Measurements from ENCODE around the gene KIF14. TPM values are rescaled to one million over a fixed set of nuclear protein-coding genes. Genes with fewer than 3 reads are reported as not detected.
"Not testable (repeated sequence)": the region's sequence is repeated elsewhere in the genome, so short reads cannot be mapped to it uniquely, and the experiment has no call there.

KIF14 gene
- total RNA-seq, 4 donors from 2014 or later, result 0.16 to 1.1 (median 0.23) TPM

GRCh38 chr1:200631375-200631774 is 10.8 kb upstream of the KIF14 start:
- no peak for DNase-seq (ENCODE audit: low spot score)
- TF ChIP-seq CTCF (IDR thresholded peaks at IDR 0.05), result no peak
- no peak for ATAC-seq (ENCODE audit: low FRiP score)

- not testable (repeated sequence) for DNase-seq (ENCODE audit: low spot score); ATAC-seq (ENCODE audit: low FRiP score)
These were observed 10.0 kb upstream of the KIF14 start for GRCh38 chr1:200630515-200630899.

- TF ChIP-seq CTCF (IDR thresholded peaks at IDR 0.05), result no peak
- no peak for DNase-seq (ENCODE audit: low spot score)
- ATAC-seq (ENCODE audit: low FRiP score), result no peak
These were observed 9.4 kb upstream of the KIF14 start for GRCh38 chr1:200629876-200630514.

- ATAC-seq (ENCODE audit: low FRiP score) (no peak), DNase-seq (ENCODE audit: low spot score) (no peak)
- TF ChIP-seq CTCF (IDR thresholded peaks at IDR 0.05), result no peak
These were observed 7.8 kb upstream of the KIF14 start for GRCh38 chr1:200628223-200628881.

GRCh38 chr1:200627575-200628222 is 7.1 kb upstream of the KIF14 start:
- TF ChIP-seq CTCF (IDR thresholded peaks at IDR 0.05), result no peak
- ATAC-seq (ENCODE audit: low FRiP score) (no peak), DNase-seq (ENCODE audit: low spot score) (no peak)

GRCh38 chr1:200626853-200627534 is 6.4 kb upstream of the KIF14 start:
- DNase-seq (ENCODE audit: low spot score) (no peak), ATAC-seq (ENCODE audit: low FRiP score) (no peak)
- no peak for TF ChIP-seq CTCF (IDR thresholded peaks at IDR 0.05)

GRCh38 chr1:200625381-200625824 is 4.9 kb upstream of the KIF14 start:
- no peak for DNase-seq (ENCODE audit: low spot score)
- ATAC-seq (ENCODE audit: low FRiP score), result no peak
- no peak for TF ChIP-seq CTCF (IDR thresholded peaks at IDR 0.05)
